WTC11 (cell line): ENCODE results near the gene RAB34. TPM values are rescaled to one million over a fixed set of nuclear protein-coding genes. Genes with fewer than 3 reads are reported as not detected.
A peak's percentile ranks its signal among the peaks of the same experiment; 100 is the strongest.

Experiments
- CTCF ChIP-seq: fragments of 200-600 bp; IDR thresholded peaks from 2 replicates; pipeline ENCODE4 v1.8.0; 2022; ENCODE audit warnings: antibody characterized with exemption
- E2F4 ChIP-seq: sonication (generic); formaldehyde crosslinking; IDR thresholded peaks from 2 replicates; pipeline ENCODE4 v1.8.1; 2022; ENCODE audit warnings: low read depth, mild to moderate bottlenecking, moderate library complexity, missing genetic modification reagents, borderline replicate concordance
- GRHL2 ChIP-seq: fragments of 250-450 bp; sonication (Bioruptor Pico); IDR thresholded peaks from 2 replicates; pipeline ENCODE4 v1.8.0; 2022; ENCODE audit warnings: mild to moderate bottlenecking, moderate library complexity; ENCODE audit not compliant: insufficient replicate concordance, severe bottlenecking
- IRF1 ChIP-seq: sonication (generic); formaldehyde crosslinking; IDR thresholded peaks from 2 replicates; pipeline ENCODE4 v1.8.0; 2023; ENCODE audit warnings: missing genetic modification reagents
- MLX ChIP-seq: sonication (generic); formaldehyde crosslinking; IDR thresholded peaks from 2 replicates; pipeline ENCODE4 v1.8.1; 2023; ENCODE audit warnings: mild to moderate bottlenecking, missing genetic modification reagents, moderate library complexity
- MXD4 ChIP-seq: fragments of 250-450 bp; sonication (Bioruptor Pico); IDR thresholded peaks from 2 replicates; pipeline ENCODE4 v1.8.0; 2021; ENCODE audit warnings: mild to moderate bottlenecking, moderate library complexity, borderline replicate concordance
- RORB ChIP-seq: fragments of 250-450 bp; sonication (Bioruptor Pico); IDR thresholded peaks from 2 replicates; pipeline ENCODE4 v1.9.0; 2021; ENCODE audit warnings: mild to moderate bottlenecking
- SOX15 ChIP-seq: fragments of 250-450 bp; sonication (Bioruptor Pico); IDR thresholded peaks from 2 replicates; pipeline ENCODE4 v1.9.0; 2021; ENCODE audit warnings: mild to moderate bottlenecking
- ZBTB21 ChIP-seq: sonication (generic); formaldehyde crosslinking; IDR thresholded peaks from 2 replicates; pipeline ENCODE4 v1.8.1; 2023; ENCODE audit warnings: mild to moderate bottlenecking, missing genetic modification reagents, borderline replicate concordance
- ZMAT4 ChIP-seq: fragments of 250-450 bp; sonication (Bioruptor Pico); IDR thresholded peaks from 2 replicates; pipeline ENCODE4 v1.9.0; 2021; ENCODE audit warnings: mild to moderate bottlenecking
- ZNF219 ChIP-seq: sonication (generic); formaldehyde crosslinking; IDR thresholded peaks from 2 replicates; pipeline ENCODE4 v1.8.0; 2023; ENCODE audit warnings: missing genetic modification reagents, mild to moderate bottlenecking, borderline replicate concordance
- ZNF416 ChIP-seq: fragments of 250-450 bp; sonication (Bioruptor Pico); IDR thresholded peaks from 2 replicates; pipeline ENCODE4 v1.9.0; 2021; ENCODE audit warnings: mild to moderate bottlenecking, inconsistent platforms
- ZNF532 ChIP-seq: fragments of 250-450 bp; sonication (Bioruptor Pico); IDR thresholded peaks from 2 replicates; pipeline ENCODE4 v1.9.0; 2021; ENCODE audit warnings: mild to moderate bottlenecking, borderline replicate concordance
- total RNA-seq: library from RNA; stranded (reverse); gene quantifications from 3 replicates; pipeline ENCODE4 v1.2.3, GENCODE V29; 2021

The RAB34 gene
- total RNA-seq, 1 experiment from 2014 or later = 181 TPM

- no peak for TF ChIP-seq CTCF
- TF ChIP-seq SOX15 (CRISPR knock-in tag) = 0 out of 2 replicates have a peak, but pooled peaks have one; percentile 65
- TF ChIP-seq IRF1 = no peak
- peak; percentile 68; the same call in 1 of the 2 replicates for TF ChIP-seq ZMAT4
- 0 out of 2 replicates have a peak, but pooled peaks have one; percentile 20 for TF ChIP-seq ZNF532 (CRISPR knock-in tag)
- TF ChIP-seq MLX (CRISPR knock-in tag) = no peak
- TF ChIP-seq ZBTB21 = no peak
- TF ChIP-seq E2F4 = no peak
- no peak for TF ChIP-seq MXD4 (CRISPR knock-in tag)
- TF ChIP-seq ZNF219 (CRISPR knock-in tag) = no peak
- TF ChIP-seq GRHL2 (CRISPR knock-in tag) = no peak
- TF ChIP-seq RORB (CRISPR knock-in tag) = no peak
- TF ChIP-seq ZNF416 = peak; percentile 93; the same call in 1 of the 2 replicates
- TF ChIP-seq, all 79 proteins: peak for 15
Measured at GRCh38 chr17:28743243-28744103, 25.8 kb upstream of the RAB34 start, which contains the start of gene TRAF4 (continued).
